ENCODE data around the gene CAT.

Gene CAT

DNA sequence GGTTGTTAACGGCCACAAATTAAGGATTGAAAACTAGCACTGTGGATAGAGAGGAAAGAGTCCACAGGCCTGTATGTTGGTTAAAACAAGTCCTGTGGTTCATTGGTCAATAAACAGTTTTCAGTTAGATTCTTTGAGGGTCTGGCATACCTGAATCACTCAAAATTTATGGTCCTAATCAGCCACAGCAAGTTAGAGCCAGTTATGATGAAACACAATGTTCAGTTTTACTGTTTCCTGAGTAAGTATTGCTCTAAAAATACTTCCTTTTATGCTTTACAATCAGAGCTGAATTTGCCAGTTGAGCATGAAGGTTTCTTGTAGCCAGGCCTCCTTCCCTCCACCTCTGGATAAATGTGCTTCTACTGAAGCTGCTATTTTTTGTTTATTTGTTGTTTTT lies 12.9 kb upstream of the CAT start:
- DNase-seq = no peak

DNA sequence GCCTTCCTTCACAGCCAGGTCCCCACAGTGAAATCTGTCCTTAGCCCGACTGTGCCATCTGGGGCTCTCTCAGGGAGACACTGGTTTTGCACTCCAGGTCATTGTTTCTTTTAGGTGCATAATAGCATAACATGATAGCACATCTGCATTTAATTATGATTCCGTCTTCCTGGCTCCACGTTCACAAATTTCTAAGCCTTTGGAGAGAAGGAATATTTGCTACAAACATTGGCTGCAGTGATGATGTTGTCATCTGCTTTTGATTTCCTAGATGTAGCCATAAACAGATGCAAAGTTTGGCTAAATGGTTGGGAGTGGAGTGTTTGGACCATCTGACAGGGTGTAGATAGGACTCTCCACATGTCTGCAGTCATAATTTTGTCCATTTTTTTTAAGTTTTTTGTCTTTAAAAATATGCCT lies 12.0 kb upstream of the CAT start:
- no peak for DNase-seq

DNA sequence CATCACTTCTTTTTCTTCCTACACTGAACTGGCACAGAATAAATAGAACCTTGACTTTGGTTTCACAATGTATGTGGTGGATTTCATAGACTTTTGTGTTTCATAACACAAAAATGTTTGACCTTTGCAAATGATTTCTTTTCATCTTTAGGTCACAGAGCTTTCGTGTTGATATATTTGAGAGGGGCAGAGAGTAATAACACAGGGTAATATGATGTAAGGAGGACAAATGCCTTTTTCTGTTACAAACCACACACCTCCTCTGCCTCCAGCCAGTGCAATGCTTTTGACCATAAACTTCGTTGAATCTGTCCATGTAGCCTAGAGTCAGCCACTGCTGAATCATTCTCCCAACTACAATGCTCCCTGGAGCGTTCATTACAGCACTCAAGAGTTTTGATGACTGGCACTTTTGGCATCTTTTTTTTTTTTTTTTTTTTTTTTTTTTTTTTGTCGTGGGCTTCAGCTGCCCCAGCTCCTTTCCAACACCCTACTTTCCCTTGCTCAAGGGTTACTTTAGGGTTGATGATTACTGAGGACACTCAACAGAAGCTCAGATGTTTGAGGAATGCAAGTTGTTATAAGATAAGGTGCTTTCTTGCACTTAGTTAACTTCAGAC lies 11.4 kb upstream of the CAT start:
- DNase-seq = no peak

DNA sequence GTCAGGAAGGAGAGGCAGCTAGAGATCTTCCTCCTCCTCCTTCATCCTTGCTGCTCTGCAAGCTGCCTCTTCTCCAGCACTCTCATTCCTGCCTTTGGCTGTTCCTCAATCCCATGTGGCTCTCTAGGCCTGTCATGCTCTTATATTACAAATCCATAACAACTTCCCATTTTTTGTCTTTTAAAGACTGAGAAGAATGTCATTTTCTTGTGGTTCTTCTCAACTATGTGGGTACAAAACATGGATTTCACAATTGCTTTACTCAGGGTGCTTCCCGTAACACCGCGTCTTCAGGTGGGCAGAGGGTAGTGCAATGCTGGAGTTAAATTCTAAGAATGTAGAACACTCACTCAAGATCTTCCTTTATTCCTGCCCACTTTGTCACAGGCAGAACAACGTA lies 6.8 kb upstream of the CAT start:
- DNase-seq = no peak

DNA sequence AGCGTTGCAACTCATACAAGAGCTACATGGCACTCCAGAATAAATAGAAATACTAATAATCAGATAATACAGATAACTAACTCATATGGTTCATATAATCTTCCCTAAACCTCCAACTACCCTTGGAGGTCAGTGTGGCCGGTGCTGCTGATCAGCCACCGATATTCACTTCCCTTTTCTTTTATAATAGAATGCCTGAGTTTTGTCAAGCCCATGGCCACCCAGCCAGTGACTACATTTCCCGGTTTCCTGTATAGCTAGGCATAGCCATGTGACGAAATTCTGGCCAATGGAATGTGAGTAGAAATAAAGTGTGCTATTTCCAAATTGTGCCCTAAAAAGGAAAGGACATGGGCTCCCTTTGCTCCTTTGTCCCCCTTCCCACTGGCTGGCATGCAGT lies 5.9 kb upstream of the CAT start:
- DNase-seq = no peak

DNA sequence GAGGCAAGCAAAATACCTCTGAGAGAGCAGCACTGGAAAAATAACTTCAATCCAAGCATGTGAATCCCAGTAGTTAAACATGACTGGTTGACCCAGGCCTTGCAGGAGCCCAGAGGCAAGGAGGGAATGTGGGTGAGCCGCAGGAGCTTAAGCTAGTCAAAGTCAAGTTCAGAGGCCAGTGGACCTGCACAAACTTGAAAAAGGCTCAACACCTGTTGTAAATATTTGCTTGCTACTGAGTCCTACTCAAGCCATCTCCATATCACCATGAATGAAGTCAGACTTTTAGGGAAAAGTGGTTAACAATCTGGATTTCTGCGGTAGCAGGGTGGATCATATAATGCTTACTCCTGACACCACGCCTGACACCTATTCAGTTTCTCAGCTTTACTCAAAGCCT lies 4.8 kb upstream of the CAT start:
- no peak for DNase-seq

DNA sequence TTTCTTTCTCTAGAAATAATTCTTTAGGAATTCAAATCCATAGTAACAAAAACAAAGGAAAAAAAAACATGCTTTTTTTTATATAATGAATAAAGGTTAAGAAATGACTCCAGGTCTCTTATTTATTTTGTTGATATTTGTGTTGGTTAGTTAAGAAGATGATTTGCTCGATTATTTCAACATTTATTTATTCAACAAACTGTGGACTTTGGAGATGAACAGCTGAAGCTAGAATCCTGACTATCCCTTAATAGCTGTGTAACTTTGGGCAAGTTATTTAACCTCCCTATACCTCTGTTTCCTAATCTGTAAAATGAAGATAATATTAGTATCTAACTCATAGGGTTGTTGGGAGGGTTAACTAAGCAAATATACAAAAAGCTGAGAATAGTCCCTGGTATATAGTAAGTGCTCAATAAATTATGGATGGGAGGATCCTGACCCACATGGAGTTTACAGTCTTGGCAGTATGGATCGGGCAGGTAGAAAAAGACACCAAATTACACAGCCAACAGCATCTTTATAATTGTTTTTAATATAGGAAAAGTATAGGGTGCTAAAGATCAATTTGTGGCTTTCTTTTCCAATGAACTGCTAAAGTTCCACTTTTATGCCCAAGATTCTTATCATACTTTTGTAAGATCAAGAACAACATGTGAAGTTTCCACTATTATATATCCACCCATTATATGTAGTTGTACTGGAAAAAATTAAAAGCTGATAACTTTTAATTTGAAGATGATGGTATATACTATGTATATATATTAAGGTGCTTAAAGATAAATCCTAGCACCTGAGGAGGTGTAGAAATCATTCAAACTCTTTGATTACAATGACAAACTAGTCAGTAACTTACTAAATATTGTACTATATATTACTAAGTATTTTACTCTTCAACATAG lies 1.3 kb upstream of the CAT start:
- DNase-seq = no peak

DNA sequence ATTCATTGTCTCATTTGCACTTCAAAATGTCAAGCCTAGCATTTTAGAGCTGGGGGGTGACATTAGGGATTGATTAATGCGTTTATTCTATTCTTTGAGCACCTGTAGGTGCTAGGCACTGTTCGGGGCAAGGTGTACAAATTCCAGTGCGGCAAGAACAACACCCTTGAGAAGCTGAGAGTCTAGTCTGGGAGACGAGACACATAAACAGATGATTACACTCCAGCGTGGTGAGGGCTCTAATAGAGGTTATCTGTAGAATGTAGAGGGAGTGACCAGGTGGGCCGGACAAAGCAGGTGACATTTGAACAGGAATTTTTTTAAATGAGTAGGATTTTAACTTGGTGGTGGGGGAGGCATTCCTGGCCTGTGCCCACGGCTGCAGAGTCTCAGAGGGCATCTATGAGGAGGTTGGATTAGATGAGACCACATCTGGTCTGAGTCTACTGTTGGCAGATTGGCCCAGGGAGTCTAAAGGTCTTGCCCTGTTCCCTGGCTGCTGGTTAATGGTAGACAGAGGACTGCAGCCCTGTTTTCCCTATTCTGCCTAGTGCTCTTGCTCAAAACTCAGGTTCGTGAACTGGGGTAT lies 970 bp downstream of the CAT start:
- no peak for DNase-seq

DNA sequence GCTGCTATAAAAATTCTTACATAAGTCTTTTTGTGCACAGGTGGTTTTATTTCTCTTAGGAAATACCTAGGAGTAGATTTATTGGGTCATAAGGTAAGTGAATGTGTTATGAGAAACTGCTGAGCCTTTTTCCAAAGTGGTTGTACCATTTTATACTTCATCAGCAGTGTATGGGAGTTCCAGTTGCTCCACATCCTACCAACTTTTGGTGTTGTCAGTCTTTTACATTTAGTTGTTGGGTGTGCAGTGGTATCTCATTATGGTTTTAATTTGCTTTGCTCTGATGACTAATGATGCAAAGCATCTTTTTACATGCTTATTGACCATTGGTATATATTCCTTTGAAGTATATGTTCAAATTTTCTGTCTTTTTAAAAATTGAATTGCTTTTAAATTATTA lies 3.1 kb downstream of the CAT start:
- DNase-seq = no peak

DNA sequence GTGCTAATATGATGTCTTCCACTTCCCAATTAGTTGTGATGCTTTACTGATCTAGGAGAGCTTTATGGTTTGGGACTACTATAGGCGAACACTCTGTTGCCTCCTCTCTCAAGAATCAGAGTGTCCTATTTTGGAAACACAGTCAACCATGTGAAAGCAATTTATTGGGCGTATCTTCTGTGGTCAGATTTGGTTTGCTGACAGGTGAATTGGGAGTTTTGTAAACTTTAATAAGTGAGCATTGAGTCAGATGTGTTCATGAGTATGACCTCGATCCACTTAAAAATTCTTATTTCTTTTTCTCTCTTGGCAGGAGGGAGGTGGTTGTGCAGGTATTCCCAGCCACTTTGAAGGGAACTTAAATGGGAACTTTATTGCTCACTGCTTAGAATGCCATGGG lies 4.4 kb downstream of the CAT start:
- no peak for DNase-seq

DNA sequence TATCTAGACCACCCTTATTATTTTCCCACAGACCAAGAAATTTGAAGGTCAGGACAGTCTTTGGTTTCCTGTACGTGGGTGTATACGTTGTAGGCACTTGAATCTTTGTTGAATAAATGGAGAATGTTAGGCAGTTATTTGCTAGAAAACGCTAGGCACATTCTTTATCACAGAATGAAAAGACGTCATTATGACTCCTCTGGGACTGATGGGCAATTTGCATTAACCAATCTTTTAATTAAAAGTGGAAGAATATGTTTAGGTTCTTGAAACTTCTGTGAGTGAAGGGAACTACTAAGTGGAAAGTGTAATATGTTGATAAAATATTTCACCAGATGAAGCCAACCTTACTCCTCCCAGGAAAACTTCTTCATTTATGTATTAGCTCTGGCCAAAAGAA lies 5.7 kb downstream of the CAT start:
- DNase-seq = no peak

DNA sequence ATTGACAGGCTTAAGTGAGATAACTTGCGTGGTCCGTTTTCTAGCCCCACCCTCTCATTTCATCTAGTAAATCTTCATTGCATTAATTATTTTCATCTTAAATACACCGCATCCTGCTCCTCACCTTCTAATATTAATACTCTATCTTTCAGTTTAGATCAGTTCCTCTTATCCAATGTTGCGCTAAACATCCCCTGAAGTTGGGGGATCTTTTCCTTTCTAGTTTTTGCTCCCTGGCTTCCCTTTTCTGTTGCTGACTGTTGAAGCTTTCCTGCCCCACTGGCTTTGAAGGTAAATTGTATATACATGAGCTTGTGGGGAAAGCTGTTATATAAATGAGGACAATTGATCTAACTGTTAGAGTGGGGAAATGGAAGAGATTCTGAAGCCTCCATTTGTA lies 7.2 kb downstream of the CAT start:
- no peak for DNase-seq

DNA sequence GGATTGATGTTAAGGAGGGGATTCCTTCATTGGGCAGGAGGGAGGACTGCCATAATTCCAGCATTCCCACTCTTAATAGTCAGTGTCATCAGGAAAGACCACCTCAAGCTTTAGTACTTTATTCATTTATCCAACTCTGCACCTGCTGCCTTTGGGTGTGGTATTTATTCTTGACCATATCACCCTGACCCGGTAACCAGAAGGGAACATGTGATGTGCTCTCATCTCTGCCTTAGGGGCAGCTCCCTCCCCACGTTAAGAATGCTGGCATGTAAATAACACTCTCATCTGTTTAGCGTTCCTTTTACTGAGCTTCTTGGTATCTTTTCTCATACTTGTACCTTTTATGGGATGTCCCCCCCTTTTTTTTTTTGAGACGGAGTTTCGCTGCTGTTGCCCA lies 7.7 kb downstream of the CAT start:
- DNase-seq = no peak

DNA sequence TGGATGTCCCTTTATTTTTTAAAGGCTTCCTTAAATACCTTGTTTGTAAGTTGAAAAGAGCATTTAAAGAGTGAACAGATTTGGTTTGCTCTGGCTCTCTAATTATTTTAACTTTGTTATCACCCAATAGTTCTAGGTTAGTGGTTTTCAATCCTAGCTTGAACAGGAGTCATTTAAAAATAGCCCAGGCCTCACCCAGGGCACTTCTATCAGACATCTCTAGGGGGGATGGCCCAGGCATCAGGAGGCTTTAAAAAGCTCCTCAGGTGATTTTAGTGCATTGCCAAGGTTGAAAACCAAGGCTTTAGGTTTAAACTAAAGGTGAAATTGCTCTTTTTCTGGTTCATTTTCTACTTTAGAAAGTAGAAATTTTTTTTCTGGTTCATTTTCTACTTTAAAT lies 8.3 kb downstream of the CAT start:
- DNase-seq = no peak

DNA sequence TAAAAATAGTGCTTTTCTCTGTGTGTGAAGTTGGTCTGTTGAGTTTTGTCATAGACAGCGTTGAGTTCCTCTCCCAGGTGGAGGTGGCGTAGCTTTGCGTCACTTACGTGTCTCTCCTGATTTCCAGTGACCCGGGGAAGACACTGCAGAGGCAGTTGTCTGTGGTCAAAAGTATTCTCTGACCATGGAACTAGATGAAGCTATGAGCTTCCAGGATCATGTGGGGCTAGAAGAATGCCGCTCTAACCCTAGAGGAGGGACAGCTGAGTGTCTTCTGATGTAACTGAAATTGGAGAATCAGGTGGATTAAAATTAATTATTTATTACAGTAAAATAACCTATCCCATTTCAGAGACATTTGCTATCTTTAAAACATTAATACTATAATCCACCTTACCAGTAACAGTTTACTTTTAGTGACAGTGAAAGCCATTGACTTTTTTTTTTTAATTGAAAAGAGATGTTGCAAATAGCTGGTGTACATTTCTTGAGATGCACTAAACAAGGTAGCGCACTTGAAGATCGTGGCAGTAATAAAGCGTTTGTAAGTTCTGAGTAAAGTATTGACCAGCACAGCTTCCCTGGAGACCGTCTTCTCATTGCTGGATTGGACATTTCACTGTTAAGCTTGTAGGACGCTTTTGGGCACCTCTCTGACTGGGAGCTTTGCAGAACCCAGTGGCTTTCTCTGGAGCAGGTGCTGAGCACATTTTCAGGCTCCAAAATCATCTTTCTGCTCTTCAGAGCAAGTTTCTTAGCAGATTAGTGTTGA lies 9.7 kb downstream of the CAT start:
- no peak for DNase-seq

DNA sequence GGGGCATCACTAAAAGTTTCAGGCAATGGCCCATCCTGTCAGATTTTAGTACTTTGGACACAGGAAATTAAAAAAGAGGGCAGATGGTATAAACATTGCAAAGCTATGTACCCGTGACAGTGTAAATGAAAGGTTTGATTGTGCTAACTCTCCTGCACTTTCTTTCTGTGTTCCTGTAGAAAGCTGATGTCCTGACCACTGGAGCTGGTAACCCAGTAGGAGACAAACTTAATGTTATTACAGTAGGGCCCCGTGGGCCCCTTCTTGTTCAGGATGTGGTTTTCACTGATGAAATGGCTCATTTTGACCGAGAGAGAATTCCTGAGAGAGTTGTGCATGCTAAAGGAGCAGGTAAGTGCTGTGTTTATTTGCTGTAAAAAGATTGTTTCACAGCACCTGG lies 10.3 kb downstream of the CAT start:
- no peak for DNase-seq

DNA sequence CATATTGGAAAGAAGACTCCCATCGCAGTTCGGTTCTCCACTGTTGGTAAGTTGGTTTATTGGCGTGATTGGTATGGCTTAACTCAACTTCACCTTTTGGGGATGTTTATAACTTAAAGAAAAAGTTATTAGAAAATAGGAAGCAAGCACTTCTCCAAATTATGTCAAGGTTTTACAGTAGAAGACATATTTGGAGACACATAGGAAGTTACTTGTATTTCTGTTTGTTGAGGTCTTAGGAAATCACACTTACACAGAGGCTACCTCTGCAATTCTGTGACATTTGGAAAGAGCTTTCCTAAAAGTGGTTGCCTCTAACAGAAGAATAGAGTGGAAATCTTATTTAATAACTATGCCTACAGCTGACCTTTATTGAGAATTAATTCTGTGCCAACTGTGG lies 12.3 kb downstream of the CAT start:
- no peak for DNase-seq

DNA sequence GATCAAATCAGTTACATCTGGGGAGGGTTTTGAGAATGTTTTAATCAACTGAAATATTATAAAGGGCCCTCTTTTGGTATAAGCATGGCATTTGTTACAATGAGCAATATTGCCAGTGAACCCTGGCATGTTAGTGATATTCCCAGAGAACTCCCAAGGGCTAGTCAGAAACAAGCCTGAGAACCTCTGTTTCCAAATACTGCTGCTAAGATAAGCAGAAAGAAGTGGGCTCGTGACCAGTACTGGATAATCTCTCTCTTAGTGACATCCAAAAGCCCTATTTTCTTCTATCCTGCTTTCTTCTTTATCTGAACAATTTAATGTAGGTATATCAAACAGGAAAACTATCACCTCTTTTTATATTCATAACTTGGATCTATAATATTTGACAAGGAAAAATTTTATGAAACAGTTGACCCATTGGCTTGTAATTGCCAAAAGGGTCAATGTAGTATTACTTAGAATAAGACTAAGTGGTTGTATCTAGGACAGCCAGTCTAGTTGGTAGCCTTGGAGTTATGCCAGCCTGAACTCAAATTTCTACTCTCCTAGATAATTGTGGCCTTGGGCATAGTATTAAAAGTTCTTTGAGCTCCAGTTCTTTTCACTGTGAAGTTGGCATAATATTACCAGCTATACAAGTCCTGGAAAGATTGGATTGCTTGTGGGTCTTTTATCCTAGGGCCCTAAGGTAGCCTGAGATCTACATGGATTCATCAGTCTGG lies 15.7 kb downstream of the CAT start:
- no peak for DNase-seq

DNA sequence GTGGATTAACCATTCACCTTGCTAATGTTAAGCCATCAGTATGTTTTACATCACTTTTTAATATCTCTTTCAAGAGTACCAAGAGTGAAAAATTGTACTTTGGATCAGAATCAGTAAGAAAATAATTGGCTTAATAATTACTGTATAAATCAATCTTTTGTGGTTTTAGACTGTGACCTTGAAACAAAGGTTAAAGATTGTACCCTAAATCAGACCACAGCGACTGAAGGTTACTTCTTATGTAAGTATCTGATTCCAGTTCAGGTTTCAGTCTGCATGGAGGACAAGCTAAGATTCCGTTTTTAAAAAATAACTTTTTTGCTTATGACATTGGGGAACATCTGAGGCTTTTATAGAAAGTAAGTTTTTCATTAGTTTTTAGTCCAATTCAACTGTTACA lies 18.9 kb downstream of the CAT start:
- no peak for DNase-seq

DNA sequence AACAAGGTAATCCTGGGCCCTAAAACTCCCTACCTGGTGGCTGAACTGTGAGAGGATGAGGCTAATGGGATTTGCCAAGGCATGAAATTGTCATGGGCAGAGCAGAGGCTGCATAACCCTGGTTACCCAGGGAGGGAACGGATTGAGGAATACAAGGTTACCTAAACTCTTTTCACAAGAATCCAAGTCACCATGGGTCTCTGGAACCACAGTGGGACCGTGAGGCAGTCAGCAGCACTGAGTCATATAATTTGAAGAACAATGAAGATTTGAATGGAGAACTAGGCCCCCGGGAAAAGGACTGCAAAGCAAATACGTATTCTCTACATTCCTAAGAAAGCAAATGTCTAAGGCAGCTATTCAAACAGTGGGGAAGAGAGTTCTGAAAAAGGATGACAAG lies 19.8 kb downstream of the CAT start:
- no peak for DNase-seq

DNA sequence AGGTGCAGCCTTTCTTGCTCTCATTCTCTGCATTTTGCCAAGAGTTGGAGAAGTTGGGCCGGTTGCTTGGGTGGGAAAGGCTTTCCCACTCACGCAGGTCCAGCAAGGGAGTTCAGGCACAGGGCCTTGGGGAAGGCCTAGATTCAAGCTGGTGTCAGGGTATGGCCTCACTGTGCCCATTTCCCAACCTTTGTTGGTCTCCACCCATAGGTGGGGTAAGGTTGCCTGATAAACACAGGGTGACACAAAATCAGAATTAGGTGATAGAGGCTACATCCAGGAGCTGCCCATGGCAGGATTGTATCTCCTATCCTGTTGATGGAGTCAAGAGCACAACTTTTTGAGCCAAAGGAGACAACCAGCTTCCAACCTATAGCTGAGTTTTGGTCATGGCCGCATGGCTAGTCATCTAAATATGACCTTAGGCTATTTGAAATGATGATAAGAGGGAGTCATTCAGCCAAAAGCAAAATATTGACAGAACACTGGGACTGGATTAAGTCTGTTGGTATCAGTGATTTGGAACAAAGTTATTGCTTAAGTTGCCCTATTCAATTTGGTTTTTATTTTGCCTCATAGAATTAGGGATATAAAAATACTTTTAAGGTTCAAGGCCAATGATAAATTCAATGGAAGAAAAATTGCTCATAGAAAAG lies 20.9 kb downstream of the CAT start:
- no peak for DNase-seq

DNA sequence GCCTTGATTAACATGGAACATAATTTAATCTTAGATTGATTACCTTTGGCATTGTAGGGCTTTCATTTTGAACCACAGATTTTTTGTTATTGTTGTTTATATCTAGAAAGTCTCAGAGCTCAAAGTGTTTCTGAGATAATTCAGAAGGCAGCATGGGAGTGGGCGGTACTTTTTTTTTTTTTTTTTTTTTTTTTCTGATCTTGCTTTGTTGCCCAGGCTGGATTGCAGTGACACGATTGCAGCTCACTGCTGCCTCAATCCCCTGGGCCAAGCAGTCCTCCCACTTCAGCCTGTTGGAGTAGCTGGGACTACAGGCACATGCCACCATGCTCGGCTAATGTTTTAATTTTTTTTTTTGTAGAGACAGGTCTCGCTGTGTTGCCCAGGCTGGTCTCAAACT lies 21.5 kb downstream of the CAT start:
- DNase-seq = no peak
